HepG2 (cell line): Measurements from ENCODE around the gene TNFAIP1. TPM values are rescaled to one million over a fixed set of nuclear protein-coding genes. Genes with fewer than 3 reads are reported as not detected.

Source experiments
- ATAC-seq: fragments of 200-7000 bp; cut with Tn5 transposase; 3 replicates; pipeline ENCODE4 v1.9.1; 2020; ENCODE audit warnings: mild to moderate bottlenecking, moderate library complexity
- BruUV-seq: library from RNA; stranded (reverse); fragments of 400-500 nt; replicated peaks from 2 replicates; lab custom pipeline; 2021; lab: Mats Ljungman, UMichigan
- CTCF ChIA-PET: fragments of 300-600 bp; formaldehyde crosslinking; extraction: SDS; loops from one replicate; lab custom pipeline; 2021; ENCODE audit warnings: low total read pairs, inconsistent platforms, low intra/inter-chr PET ratio; lab: Yijun Ruan, JAX
- POLR2A ChIA-PET: fragments of 350-600 bp; sonication (Branson Sonifier 250); formaldehyde crosslinking; loops from one replicate; lab custom pipeline; 2020; ENCODE audit warnings: antibody characterized with exemption, inconsistent platforms; lab: Yijun Ruan, JAX
- DNase-seq: peaks from one replicate; pipeline ENCODE4 v3.0.0-alpha.2; 2015; ENCODE audit warnings: low spot score
- FAIRE-seq: peaks from 3 replicates; lab custom pipeline; 2011; peaks lifted over from hg19 to GRCh38; lab: Jason Lieb, UNC
- H2AFZ ChIP-seq: one replicate; pipeline ENCODE4 v1.6.1; 2011; ENCODE audit warnings: low read length, inconsistent platforms
- H3K27ac ChIP-seq: fragments of 300-600 bp; 3 replicates; pipeline ENCODE4 v1.8.0; 2011; ENCODE audit warnings: mixed run types, mild to moderate bottlenecking, mixed read lengths, low read length, inconsistent platforms; ENCODE audit not compliant: insufficient read depth; ENCODE audit errors: extremely low read length
- H3K27me3 ChIP-seq, 2 experiments: fragments of 200-600 bp in 1 of 2; 2 replicates in 1 of 2; 3 replicates in 1 of 2; pipeline versions ENCODE4 v1.6.0 to v1.8.0; 2011; ENCODE audit warnings: low read length in 2 of 2, mild to moderate bottlenecking in 2 of 2, moderate library complexity in 2 of 2, inconsistent platforms in 1 of 2; ENCODE audit not compliant: insufficient read depth in 2 of 2, control insufficient read depth in 1 of 2
- H3K36me3 ChIP-seq, 2 experiments: fragments of 200-600 bp in 1 of 2; replicated peaks in 1 of 2; 2 replicates in 1 of 2; 3 replicates in 1 of 2; pipeline versions ENCODE4 v1.5.1 to v1.8.0; 2011; ENCODE audit warnings: low read length in 2 of 2, inconsistent platforms in 1 of 2; ENCODE audit not compliant: insufficient read depth in 2 of 2, control insufficient read depth in 1 of 2
- H3K4me1 ChIP-seq: 2 replicates; pipeline ENCODE4 v1.5.1; 2012; ENCODE audit warnings: low read length, inconsistent platforms; ENCODE audit not compliant: insufficient read depth
- H3K4me2 ChIP-seq: 2 replicates; pipeline ENCODE4 v1.6.0; 2011; ENCODE audit warnings: low read depth, low read length, inconsistent platforms
- H3K4me3 ChIP-seq, 3 experiments: fragments of 200-600 bp in 1 of 3; sonication (generic), shearing (Covaris generic) in 1 of 3; replicated peaks in 1 of 3; 2 replicates each; pipeline ENCODE4 v1.5.1; 2011 to 2016; ENCODE audit warnings: low read length in 3 of 3, inconsistent platforms in 2 of 3, low read depth in 2 of 3, mild to moderate bottlenecking in 2 of 3, control low read depth in 1 of 3, mixed read lengths in 1 of 3; ENCODE audit not compliant: insufficient read depth in 1 of 3
- H3K79me2 ChIP-seq: one replicate; pipeline ENCODE4 v1.6.1; 2011; ENCODE audit warnings: low read length, inconsistent platforms; ENCODE audit not compliant: insufficient read depth
- H3K9ac ChIP-seq: 2 replicates; pipeline ENCODE4 v1.6.0; 2011; ENCODE audit warnings: mild to moderate bottlenecking, low read depth, low read length, inconsistent platforms; ENCODE audit not compliant: insufficient read depth
- H3K9me3 ChIP-seq: 2 replicates; pipeline ENCODE4 v1.5.1; 2012; ENCODE audit warnings: mild to moderate bottlenecking, low read length
- H4K20me1 ChIP-seq: 2 replicates; pipeline ENCODE4 v1.6.0; 2011; ENCODE audit warnings: inconsistent platforms, mild to moderate bottlenecking, low read length, moderate library complexity; ENCODE audit not compliant: insufficient read depth
- ADNP ChIP-seq: sonication (generic); formaldehyde crosslinking; IDR thresholded peaks from 2 replicates; pipeline ENCODE4 v1.4.0; 2020; ENCODE audit warnings: missing genetic modification reagents
- BCL6 ChIP-seq: IDR thresholded peaks from 2 replicates; pipeline ENCODE4 v1.6.1; 2016; ENCODE audit warnings: missing genetic modification reagents, missing compliant biosample characterization
- DNMT1 ChIP-seq: sonication (generic); formaldehyde crosslinking; IDR thresholded peaks from 2 replicates; pipeline ENCODE4 v1.5.1; 2020; ENCODE audit warnings: mild to moderate bottlenecking, missing genetic modification reagents
- HOXA9 ChIP-seq: sonication (generic); formaldehyde crosslinking; IDR thresholded peaks from 2 replicates; pipeline ENCODE4 v1.8.1; 2022; ENCODE audit warnings: missing genetic modification reagents, mild to moderate bottlenecking, moderate library complexity, borderline replicate concordance
- MED13 ChIP-seq: sonication (generic); formaldehyde crosslinking; IDR thresholded peaks from 2 replicates; pipeline ENCODE4 v1.5.0; 2020; ENCODE audit warnings: missing genetic modification reagents
- PCBP2 ChIP-seq: fragments of 200-400 bp; formaldehyde crosslinking; optimal IDR thresholded peaks from 2 replicates; pipeline ENCODE3; 2018; ENCODE audit warnings: low read length, low read depth; ENCODE audit not compliant: poor library complexity, severe bottlenecking
- RBAK ChIP-seq: sonication (generic); formaldehyde crosslinking; IDR thresholded peaks from 2 replicates; pipeline ENCODE4 v1.5.1; 2020; ENCODE audit warnings: mild to moderate bottlenecking, missing genetic modification reagents
- TRAFD1 ChIP-seq: sonication (generic); formaldehyde crosslinking; IDR thresholded peaks from 2 replicates; pipeline ENCODE4 v1.5.1; 2020; ENCODE audit warnings: missing genetic modification reagents, mild to moderate bottlenecking, borderline replicate concordance
- ZFP1 ChIP-seq: IDR thresholded peaks from 2 replicates; pipeline ENCODE4 v1.6.1; 2016
- ZNF17 ChIP-seq: sonication (generic); formaldehyde crosslinking; IDR thresholded peaks from 2 replicates; pipeline ENCODE4 v1.5.0; 2020; ENCODE audit warnings: mild to moderate bottlenecking, missing genetic modification reagents
- ZNF24 ChIP-seq: fragments of 450-650 bp; IDR thresholded peaks from 2 replicates; pipeline ENCODE4 v1.6.1; 2017; ENCODE audit warnings: antibody characterized with exemption, mild to moderate bottlenecking
- ZNF383 ChIP-seq: sonication (generic); formaldehyde crosslinking; IDR thresholded peaks from 2 replicates; pipeline ENCODE4 v1.4.0; 2020; ENCODE audit warnings: missing genetic modification reagents, mild to moderate bottlenecking, borderline replicate concordance
- WGBS: methylation state at CpG from one replicate; pipeline ENCODE4 v1.1.6; 2017; ENCODE audit warnings: low lambda C conversion rate; 5-methylcytosine and 5-hydroxymethylcytosine counted together
- in situ Hi-C: cut with HindIII; loops from 2 replicates; pipeline ENCODE4 v1.10.0; 2017; ENCODE audit warnings: low pct_unique_long_range_greater_than_20kb; ENCODE audit not compliant: extremely low pct_ligation_motif_present
- intact Hi-C: fragments of 100-400 bp; cut with micrococcal nuclease; formaldehyde crosslinking; loops from one replicate; pipeline ENCODE4 v1.10.0; 2022; ENCODE audit not compliant: unreplicated experiment
- polyA plus RNA-seq, 8 experiments: library from polyadenylated mRNA; depleted of rRNA in 3 of 8; stranded (reverse) in 7 of 8; unstranded in 1 of 8; fragments of >200 nt; fragmentation: Illumina TruSeq in 4 of 8; extraction: Trizol in 4 of 8; gene quantifications; 2 replicates each; pipeline versions ENCODE4 v1.2.1 to v1.2.3, GENCODE V29; 2011 to 2016; ENCODE audit warnings: low read depth in 4 of 8, missing spikeins in 1 of 8, mixed read lengths in 1 of 8; ENCODE audit not compliant: insufficient read depth in 1 of 8
- total RNA-seq, 5 experiments: library from RNA; depleted of rRNA; stranded (reverse); fragments of >200 nt; fragmentation: Illumina TruSeq; extraction: Trizol; gene quantifications; 2 replicates each; pipeline ENCODE4 v1.2.3, GENCODE V29; 2016; ENCODE audit warnings: low read depth in 1 of 5
- TF ChIP-seq, protein P1 (sequence below): sonication (generic); formaldehyde crosslinking; IDR thresholded peaks from 2 replicates; pipeline ENCODE4 v1.4.0; 2020; ENCODE audit warnings: missing genetic modification reagents
- TF ChIP-seq, protein P2 (sequence below): sonication (generic); formaldehyde crosslinking; IDR thresholded peaks from 2 replicates; pipeline ENCODE4 v1.4.0; 2020; ENCODE audit warnings: missing genetic modification reagents

TNFAIP1 gene
- total and polyA plus RNA-seq, 2 of the 13 experiments (the other 11 are each of a cell fraction or from before 2014, with no cell fraction given), result 17.5 to 40.6 TPM

DNA sequence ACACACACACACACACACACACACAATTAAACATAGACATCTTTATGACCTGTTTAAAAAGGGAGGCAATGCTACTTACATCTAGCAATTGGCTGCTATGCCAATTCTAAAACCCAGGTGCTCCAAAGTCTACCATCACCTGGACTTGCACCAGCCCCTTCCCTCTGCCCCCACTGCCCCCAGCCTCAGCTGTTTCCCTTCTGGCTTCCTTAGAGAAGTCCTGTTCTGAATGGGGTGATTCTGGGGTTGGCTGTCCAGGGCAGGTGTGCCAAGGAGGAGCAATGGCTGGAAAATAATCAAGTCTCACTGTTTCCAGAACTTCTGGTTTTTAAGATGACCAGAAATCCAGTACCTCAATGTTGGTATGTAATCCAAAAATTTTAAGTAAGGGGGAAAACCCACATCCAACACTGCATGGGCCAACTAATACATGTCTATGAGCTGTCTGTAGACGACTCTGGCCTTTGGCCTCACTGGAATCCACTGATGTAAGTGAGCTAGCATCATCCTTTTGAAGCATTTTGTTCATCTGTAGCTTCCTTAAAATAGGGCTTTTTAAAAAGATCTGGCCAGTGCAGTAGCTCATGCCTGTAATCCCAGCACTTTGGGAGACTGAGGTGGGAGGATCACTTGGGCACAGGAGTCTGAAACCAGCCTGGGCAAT is 2.3 kb upstream of the TNFAIP1 start (continued):
- TF ChIP-seq, protein P1, sequence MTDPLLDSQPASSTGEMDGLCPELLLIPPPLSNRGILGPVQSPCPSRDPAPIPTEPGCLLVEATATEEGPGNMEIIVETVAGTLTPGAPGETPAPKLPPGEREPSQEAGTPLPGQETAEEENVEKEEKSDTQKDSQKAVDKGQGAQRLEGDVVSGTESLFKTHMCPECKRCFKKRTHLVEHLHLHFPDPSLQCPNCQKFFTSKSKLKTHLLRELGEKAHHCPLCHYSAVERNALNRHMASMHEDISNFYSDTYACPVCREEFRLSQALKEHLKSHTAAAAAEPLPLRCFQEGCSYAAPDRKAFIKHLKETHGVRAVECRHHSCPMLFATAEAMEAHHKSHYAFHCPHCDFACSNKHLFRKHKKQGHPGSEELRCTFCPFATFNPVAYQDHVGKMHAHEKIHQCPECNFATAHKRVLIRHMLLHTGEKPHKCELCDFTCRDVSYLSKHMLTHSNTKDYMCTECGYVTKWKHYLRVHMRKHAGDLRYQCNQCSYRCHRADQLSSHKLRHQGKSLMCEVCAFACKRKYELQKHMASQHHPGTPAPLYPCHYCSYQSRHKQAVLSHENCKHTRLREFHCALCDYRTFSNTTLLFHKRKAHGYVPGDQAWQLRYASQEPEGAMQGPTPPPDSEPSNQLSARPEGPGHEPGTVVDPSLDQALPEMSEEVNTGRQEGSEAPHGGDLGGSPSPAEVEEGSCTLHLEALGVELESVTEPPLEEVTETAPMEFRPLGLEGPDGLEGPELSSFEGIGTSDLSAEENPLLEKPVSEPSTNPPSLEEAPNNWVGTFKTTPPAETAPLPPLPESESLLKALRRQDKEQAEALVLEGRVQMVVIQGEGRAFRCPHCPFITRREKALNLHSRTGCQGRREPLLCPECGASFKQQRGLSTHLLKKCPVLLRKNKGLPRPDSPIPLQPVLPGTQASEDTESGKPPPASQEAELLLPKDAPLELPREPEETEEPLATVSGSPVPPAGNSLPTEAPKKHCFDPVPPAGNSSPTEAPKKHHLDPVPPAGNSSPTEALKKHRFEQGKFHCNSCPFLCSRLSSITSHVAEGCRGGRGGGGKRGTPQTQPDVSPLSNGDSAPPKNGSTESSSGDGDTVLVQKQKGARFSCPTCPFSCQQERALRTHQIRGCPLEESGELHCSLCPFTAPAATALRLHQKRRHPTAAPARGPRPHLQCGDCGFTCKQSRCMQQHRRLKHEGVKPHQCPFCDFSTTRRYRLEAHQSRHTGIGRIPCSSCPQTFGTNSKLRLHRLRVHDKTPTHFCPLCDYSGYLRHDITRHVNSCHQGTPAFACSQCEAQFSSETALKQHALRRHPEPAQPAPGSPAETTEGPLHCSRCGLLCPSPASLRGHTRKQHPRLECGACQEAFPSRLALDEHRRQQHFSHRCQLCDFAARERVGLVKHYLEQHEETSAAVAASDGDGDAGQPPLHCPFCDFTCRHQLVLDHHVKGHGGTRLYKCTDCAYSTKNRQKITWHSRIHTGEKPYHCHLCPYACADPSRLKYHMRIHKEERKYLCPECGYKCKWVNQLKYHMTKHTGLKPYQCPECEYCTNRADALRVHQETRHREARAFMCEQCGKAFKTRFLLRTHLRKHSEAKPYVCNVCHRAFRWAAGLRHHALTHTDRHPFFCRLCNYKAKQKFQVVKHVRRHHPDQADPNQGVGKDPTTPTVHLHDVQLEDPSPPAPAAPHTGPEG (CRISPR knock-in tag), result no peak
- TF ChIP-seq PCBP2 (no peak), ADNP (CRISPR knock-in tag) (no peak), ZFP1 (CRISPR knock-in tag) (no peak), RBAK (CRISPR knock-in tag) (no peak), BCL6 (CRISPR knock-in tag) (no peak)

- Histone ChIP-seq H2AFZ (no peak overlapping the region), H3K27ac (peak overlapping the region; percentile 56), H3K9me3 (no peaks in the 10 kb centered on the region), H4K20me1 (no peaks in the 10 kb centered on the region; the same call in 1 of the 2 replicates), H3K36me3 (peaks cover 8 to 16% of the 10 kb centered on the region in 2 experiments), H3K4me3 (peak overlapping the region; percentile 80 to 94 (median 93)), H3K9ac (peak overlapping the region; percentile 87), H3K4me1 (peaks cover 46% of the 10 kb centered on the region), H3K79me2 (peaks cover 55% of the 10 kb centered on the region), H3K4me2 (peak overlapping the region; percentile 96), H3K27me3 (no peaks in the 10 kb centered on the region; a peak in 1 of 5 replicates)
- DNase-seq (no peak), FAIRE-seq (no peak), ATAC-seq (no peak)
- intact Hi-C loops, result no loop called here
- no TSS peak for BruUV-seq
- WGBS, result 35% methylated on average over 6 of the region's 6 CpGs
- CTCF ChIA-PET, result no interaction called here
- POLR2A ChIA-PET, result interaction anchor here (1.4 to 2.5 kb wide), 6 partner anchors 11 to 293 kb away, joined by 3 to 68 read pairs (median 14); partner anchors contain the start of genes POLDIP2, SLC46A1 and VTN
- in situ Hi-C loops, result no loop called here
- TF ChIP-seq ZNF383 (CRISPR knock-in tag) (no peak), MED13 (CRISPR knock-in tag) (no peak), TRAFD1 (no peak), DNMT1 (CRISPR knock-in tag) (no peak), ZNF17 (CRISPR knock-in tag) (no peak), HOXA9 (no peak), ZNF24 (no peak)
- TF ChIP-seq, protein P2, sequence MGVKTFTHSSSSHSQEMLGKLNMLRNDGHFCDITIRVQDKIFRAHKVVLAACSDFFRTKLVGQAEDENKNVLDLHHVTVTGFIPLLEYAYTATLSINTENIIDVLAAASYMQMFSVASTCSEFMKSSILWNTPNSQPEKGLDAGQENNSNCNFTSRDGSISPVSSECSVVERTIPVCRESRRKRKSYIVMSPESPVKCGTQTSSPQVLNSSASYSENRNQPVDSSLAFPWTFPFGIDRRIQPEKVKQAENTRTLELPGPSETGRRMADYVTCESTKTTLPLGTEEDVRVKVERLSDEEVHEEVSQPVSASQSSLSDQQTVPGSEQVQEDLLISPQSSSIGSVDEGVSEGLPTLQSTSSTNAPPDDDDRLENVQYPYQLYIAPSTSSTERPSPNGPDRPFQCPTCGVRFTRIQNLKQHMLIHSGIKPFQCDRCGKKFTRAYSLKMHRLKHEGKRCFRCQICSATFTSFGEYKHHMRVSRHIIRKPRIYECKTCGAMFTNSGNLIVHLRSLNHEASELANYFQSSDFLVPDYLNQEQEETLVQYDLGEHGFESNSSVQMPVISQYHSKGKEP (CRISPR knock-in tag), result no peak
Observed at GRCh38 chr17:28334171-28334570, 1.4 kb upstream of the TNFAIP1 start.
